Measurements from ENCODE around the gene ADGRB3. TPM values are rescaled to one million over a fixed set of nuclear protein-coding genes. Genes with fewer than 3 reads are reported as not detected.

The ADGRB3 gene
- polyA plus RNA-seq, 1 experiment: 0.12 TPM

- TF ChIP-seq CTCF (IDR thresholded peaks at IDR 0.05; ENCODE audit: insufficient read depth, low read depth, low read length): no peak
- Histone ChIP-seq H3K27me3 (ENCODE audit: control insufficient read depth, insufficient read depth, low read length) (no peaks in the 10 kb centered on the region), H3K4me3 (ENCODE audit: low read depth, low read length) (no peak overlapping the region), H3K36me3 (ENCODE audit: control insufficient read depth, insufficient read depth, low read length) (no peaks in the 10 kb centered on the region)
- ChIA-PET CTCF (no interaction called here), POLR2A (no interaction called here)
- no peak for DNase-seq (ENCODE audit: low read depth)
Measured at GRCh38 chr6:69289689-69290495, 654.8 kb downstream of the ADGRB3 start.

GRCh38 chr6:69293471-69293870 lies 658.4 kb downstream of the ADGRB3 start:
- H3K27me3 ChIP-seq (ENCODE audit: control insufficient read depth, insufficient read depth, low read length): no peaks in the 10 kb centered on the region
- DNase-seq (ENCODE audit: low read depth): no peak
- H3K4me3 ChIP-seq (ENCODE audit: low read depth, low read length): no peak overlapping the region
- ChIA-PET POLR2A (no interaction called here), CTCF (no interaction called here)
- H3K36me3 ChIP-seq (ENCODE audit: control insufficient read depth, insufficient read depth, low read length): no peaks in the 10 kb centered on the region
- no peak for TF ChIP-seq CTCF (IDR thresholded peaks at IDR 0.05; ENCODE audit: insufficient read depth, low read depth, low read length)

- TF ChIP-seq CTCF (IDR thresholded peaks at IDR 0.05; ENCODE audit: insufficient read depth, low read depth, low read length): no peak
- ChIA-PET POLR2A (no interaction called here), CTCF (no interaction called here)
- H3K27me3 ChIP-seq (ENCODE audit: control insufficient read depth, insufficient read depth, low read length): no peaks in the 10 kb centered on the region
- H3K36me3 ChIP-seq (ENCODE audit: control insufficient read depth, insufficient read depth, low read length): no peaks in the 10 kb centered on the region
- no peak for DNase-seq (ENCODE audit: low read depth)
- no peak overlapping the region for H3K4me3 ChIP-seq (ENCODE audit: low read depth, low read length)
Measured at GRCh38 chr6:69294407-69294806, 659.3 kb downstream of the ADGRB3 start.

GRCh38 chr6:69294862-69295261 lies 659.8 kb downstream of the ADGRB3 start:
- no peak for TF ChIP-seq CTCF (IDR thresholded peaks at IDR 0.05; ENCODE audit: insufficient read depth, low read depth, low read length)
- POLR2A ChIA-PET: no interaction called here
- Histone ChIP-seq H3K36me3 (ENCODE audit: control insufficient read depth, insufficient read depth, low read length) (no peaks in the 10 kb centered on the region), H3K4me3 (ENCODE audit: low read depth, low read length) (no peak overlapping the region), H3K27me3 (ENCODE audit: control insufficient read depth, insufficient read depth, low read length) (no peaks in the 10 kb centered on the region)
- DNase-seq (ENCODE audit: low read depth): no peak
- CTCF ChIA-PET: no interaction called here

- CTCF ChIA-PET: no interaction called here
- H3K27me3 ChIP-seq (ENCODE audit: control insufficient read depth, insufficient read depth, low read length): no peaks in the 10 kb centered on the region
- no peak overlapping the region for H3K4me3 ChIP-seq (ENCODE audit: low read depth, low read length)
- no peak for DNase-seq (ENCODE audit: low read depth)
- POLR2A ChIA-PET: no interaction called here
- TF ChIP-seq CTCF (IDR thresholded peaks at IDR 0.05; ENCODE audit: insufficient read depth, low read depth, low read length): no peak
- no peaks in the 10 kb centered on the region for H3K36me3 ChIP-seq (ENCODE audit: control insufficient read depth, insufficient read depth, low read length)
Measured at GRCh38 chr6:69303382-69303781, 668.3 kb downstream of the ADGRB3 start.
